Jurkat, Clone E6-1 (cell line): ENCODE data around the gene ORC6.

Experiments used
- DNase-seq: peaks from one replicate; pipeline ENCODE4 v3.0.0-alpha.2; 2011; ENCODE audit warnings: low read depth, low spot score
- H3K4me3 ChIP-seq: 2 replicates; pipeline ENCODE4 v1.5.1; 2011; ENCODE audit warnings: mild to moderate bottlenecking, low read length, control low read depth, moderate library complexity

Gene ORC6

DNA sequence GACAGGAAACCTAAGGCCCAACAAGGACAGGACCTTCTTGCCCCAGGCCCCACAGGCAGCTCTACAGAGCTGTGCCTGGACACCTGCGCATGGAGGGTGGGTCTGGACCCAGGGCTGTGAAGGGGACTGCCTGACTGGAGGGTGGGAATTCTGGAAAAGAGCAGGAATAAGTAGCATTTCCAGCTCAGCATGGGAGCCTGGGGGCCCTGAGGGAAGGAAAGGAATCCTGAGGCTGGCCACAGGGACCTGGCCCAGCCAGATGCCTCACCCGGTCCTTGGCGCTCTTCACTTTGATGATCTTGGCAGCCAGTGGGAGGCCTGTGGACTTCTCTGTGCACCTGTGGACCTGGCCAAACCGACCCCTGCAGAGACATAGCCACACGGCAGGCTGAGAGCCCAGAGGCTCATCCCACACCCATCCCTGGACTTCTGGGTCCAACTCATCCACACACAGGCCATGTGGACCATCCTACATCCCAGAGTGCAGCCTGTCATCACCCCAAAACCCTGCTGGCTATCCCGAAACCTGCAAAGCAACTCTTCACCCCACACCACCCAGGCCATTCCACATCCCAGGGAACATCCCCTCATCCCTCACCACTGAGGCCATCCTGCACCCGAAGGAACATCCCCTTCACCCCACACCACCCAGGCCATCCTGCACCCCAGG lies 40.0 kb downstream of the ORC6 start:
- no peak for DNase-seq

DNA sequence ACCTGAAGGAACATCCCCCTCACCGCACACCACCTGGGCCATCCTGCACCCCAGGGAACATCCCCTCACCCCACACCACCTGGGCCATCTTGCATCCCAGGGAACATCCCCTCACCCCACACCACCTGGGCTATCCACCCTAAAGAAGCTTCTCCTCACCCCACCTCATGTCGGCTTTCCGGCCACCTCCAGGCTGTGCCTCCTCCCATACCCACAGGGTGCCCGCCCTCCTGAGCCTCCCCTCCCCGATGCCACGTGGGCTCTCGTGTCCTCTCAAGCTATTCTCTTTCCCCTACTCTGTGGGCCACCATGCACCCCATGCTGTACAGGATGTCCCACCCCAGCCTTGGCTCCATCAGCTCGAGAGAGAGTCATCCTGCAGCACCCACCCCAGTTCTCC lies 40.7 kb downstream of the ORC6 start:
- no peak overlapping the region for H3K4me3 ChIP-seq
- no peak for DNase-seq

More for the DNA sequence above, 40.0 kb downstream of the ORC6 start:
- no peak overlapping the region for H3K4me3 ChIP-seq

DNA sequence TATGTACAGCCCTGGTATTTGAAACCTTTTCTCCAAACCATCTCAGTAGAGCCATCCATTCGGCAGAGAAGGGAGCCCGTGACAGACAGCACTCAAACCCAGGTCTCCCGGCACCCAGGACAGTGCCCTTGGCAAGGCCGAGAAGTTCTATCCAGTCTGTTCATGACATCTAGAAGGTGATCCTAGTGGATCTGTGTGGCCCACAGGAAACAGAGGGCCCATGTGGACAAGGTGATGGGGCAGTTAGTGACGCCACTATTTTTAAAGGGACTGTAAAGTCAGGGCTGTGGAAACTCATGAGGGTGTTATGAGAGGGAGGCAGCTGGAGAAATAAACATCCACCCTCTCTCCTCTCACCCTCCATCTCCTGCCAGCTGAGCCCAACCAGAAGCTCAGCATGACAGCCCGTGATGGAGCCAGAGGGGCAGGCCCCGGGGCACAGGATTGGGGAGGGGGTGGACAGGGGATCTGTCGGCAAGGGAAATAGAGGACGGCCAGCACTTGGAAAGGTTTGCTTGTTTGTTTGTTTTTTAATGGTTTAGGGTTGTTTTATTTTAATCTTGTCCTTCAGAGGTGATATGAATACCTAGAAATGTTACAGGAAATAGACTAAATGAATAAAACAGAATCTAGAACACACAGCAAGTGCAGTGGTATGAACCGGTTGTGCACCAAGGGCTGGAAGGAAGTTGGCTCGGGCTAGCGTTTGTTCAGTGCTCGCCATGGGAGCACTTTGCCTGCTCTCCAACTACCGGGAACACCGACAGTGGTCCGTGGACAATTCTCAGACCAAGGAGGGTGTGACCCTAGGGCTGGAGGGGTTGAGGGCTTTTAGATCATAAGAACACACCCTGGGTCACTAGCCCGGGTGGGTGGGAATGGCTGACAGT lies 41.6 kb downstream of the ORC6 start:
- no peak for DNase-seq
- H3K4me3 ChIP-seq: no peak overlapping the region

DNA sequence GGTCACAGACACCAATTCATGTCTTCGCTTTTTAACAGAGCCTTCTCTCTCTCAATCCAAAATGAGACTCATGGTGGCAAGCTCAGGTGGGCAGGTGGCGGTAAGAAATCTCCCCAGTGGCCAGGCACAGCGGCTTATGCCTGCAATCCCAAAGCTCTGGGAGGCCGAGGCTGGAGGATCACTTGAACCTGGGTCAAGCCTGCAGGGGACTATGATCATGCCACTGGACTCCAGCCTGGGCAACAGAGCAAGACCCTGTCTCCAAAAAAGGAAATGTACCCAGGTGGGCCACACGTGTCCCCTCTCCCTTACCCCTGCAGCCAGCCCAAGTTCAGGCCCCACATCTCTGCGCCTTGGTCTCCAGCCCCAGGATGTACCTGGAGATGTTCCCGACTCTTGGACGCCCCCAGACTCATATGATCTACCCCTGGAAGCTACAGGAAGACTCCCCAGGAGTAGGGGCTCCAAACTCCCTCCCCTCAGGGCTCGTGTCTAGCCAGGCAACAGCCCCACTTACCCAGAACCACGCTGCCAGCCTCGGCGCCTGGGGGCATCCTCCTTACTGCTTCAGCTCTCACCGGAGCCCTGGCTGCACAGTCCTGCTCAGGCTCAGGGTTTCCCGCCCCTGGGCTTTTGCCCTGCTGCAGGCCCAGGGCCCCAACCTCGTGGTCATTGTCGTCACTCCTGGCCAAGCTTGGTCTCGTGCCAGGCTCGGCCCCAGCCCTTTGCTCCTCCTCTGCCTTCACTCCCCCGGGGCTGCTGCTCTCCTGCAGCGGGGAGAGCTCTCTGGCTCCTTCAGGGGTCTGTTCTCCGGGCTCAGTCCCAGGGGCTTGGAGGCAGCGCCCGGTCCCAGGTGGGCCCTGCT lies 42.5 kb downstream of the ORC6 start:
- DNase-seq: no peak
- H3K4me3 ChIP-seq: no peak overlapping the region

DNA sequence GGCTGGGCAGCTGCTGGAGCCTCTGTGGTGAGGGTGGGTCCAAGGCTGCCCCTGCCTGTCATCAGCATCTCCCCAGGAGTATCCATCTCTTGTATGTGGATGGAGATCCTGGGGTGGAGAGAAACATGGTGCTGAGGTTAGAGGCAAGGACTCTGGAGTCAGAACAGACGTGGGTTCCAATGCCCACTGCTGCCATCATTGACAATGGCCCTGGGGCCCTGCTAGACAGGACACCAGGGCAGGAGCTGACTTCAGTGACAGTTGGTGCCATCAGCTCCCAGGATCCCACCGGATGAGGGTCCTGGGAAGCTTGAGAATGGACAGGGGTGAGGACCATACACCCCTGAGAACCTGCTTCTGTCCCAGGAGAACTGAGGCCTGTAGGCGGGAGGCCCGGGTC lies 43.1 kb downstream of the ORC6 start:
- no peak overlapping the region for H3K4me3 ChIP-seq

DNA sequence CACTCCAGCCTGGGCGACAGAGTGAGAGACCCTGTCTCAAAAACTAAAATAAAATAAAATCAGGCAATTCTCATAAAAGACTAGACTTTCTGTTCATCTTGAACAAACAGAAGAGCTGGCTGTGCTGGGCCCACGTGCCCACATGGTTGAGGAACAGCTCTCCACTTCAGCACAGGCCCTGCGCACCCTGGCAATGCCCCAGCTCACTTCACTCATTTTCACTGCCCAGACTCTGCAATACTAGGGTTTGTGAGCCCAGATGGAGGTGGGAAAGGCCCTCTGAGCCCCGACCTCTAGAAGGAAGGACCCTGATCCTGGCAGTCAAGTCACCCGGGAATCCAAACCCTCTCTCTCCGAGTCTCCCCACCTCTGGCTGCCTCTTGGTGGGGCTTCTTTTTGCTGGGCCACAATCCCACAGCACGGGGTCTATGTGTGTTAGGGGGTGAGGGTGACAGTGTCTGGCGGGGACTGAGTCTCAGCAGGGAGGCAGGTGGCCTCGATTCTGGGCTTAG lies 43.9 kb downstream of the ORC6 start:
- DNase-seq: no peak
- no peak overlapping the region for H3K4me3 ChIP-seq

More for the DNA sequence above, 43.1 kb downstream of the ORC6 start:
- DNase-seq: no peak

DNA sequence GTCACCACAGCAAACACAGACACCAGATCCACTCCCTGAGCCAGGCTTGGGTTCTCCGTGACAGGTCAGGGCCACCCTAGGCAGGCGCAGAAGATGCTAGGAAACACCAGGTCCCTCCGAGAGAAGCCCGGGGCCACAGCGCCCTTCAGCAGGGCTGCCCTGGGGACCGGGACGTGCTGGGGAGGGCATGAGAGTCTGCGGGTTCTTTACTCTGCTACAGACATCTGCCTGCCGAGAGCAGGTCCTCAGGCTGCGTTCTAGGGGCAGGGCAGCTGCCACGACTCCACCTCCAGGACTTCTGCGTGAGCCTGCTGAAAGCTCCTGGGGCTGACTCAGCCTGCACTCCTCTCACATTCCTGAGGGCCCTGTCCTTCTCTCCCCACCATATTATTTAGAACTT lies 47.2 kb downstream of the ORC6 start:
- no peak overlapping the region for H3K4me3 ChIP-seq
- DNase-seq: no peak

DNA sequence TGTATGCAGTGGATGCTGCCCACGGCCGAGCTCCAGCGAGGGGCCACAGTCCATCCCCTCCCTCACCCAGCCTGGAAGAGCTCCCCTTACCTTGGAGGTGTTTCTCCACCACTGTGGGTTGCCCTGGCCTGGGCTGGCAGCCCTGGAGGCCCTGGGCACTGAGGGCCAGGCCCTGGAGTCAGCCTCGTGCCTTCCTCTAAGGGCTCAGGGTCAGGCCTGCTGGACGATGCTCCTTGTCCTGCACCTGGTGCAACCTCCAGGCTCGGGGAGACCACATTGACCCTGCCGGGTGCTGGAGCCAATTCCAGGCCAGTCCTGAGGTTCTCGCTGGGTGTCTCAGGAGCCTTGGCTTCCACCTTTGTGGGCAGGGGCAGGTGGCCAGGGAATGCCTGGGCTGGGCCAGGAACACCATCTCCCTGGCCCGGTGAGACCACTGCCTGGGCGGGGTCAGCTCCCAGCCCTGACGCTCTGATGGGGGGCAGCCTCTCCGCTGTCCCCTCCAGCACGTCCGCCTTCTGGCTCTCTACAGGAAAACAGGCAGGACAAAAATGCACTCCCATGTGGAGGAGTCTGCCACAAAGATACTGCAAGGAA lies 48.3 kb downstream of the ORC6 start:
- no peak overlapping the region for H3K4me3 ChIP-seq
- no peak for DNase-seq

DNA sequence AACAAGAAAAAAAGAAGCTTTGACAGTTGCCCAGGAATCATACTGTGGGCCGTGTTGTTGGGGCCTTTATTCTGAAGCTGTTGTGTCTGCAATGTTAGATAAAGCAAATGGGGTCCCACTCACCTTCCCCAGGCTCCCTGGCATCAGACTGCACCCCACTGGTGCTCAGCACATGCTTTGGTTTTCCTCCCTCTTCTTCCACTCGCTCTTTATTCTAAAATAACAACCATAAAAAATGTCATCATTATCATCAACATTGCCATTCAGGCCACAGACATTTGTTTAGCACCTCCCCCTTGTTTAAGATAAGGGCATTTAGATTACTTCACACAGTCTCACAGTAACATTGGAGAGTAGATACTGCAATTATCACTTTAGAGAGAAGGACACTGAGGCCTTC lies 50.5 kb downstream of the ORC6 start:
- DNase-seq: no peak

DNA sequence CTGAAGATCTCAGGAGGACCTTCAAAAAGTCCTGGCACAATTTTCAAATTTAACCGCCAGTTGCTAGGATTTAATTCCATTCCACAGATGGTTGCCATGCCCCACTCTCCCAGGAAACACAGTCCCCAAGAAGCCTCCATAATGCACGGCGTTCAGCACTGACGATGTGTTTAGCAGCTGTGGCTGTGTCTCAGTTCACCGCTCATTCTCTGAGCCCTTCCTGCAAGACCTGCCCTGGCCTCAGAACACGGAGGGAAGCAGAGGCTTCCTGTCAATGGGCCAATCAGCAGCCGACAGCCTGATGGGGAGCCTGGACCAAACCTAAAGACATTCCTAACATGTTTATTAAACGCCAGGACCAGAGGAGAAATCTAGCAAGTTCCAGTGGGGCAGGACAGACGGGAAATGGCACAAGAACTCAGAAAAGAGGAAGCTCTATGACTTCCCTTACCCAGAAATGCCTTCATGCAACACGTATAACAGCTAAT lies 53.8 kb downstream of the ORC6 start:
- H3K4me3 ChIP-seq: no peak overlapping the region

More for the DNA sequence above, 50.5 kb downstream of the ORC6 start:
- H3K4me3 ChIP-seq: no peak overlapping the region

DNA sequence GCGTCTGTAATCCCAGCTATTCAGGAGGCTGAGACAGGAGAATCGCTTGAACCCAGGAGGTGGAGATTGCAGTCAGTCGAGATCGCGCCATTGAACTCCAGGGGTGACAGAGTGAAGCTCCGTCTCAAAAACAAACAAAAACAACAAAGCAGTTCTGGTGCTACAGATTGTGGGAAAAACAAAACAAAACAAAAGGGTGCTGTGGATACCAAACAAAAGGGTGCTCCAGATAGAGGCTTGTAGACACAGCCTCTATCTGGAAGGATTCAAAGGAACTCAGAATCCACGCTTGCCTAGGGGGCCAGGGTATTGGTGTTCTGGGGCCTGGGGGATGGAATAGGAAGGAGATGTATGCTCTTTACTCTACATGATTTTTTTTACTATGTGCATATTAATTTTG lies 56.2 kb downstream of the ORC6 start:
- no peak overlapping the region for H3K4me3 ChIP-seq
- no peak for DNase-seq

More for the DNA sequence above, 53.8 kb downstream of the ORC6 start:
- no peak for DNase-seq

DNA sequence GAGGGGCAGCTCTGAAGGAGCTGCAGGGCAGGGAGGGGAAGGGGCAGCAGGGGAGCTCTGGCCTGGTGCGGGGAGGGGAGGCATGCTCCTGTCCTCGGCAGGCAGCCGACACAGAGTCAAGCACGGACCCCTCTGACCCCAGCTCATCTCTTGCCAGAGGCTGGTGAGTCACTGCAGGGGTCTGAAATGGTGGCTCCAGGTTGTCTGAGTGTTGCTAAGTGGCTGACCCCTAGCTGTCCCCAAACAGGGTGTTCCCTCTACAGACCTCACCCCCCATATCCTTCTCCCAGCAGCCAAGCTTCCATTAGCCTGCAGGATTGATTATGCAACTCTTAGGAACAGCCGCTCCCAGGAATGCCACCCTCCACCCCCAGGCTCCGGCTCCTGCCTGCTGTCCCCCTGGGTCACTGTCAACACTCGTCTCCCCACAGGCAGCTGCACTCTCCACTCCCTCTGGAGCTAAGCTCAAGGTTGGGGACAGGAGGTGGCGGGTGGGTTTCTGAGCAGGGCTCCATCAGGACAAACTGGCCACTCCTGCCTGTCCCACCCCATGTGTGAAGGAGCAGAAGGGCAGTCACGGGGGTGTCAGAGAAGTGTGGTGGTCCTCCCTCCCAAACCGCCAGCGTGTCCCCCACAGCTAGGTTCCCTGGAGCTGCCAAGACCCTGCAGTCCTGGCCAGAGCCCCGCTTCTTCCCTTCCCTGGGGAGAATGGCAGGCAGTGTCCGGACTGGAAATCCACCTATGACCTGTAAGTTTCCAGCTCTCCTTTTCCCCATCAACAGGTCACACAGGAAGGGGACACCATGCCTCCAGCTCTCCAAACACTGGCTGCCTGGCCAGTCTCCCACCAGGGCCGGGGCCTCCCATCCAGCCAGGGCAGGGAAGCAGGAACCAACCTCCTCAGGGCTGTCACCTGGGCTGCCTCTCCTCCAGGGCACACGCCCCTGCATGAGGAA lies 57.6 kb downstream of the ORC6 start:
- H3K4me3 ChIP-seq: no peak overlapping the region

More for the DNA sequence above, 57.6 kb downstream of the ORC6 start:
- DNase-seq: no peak
